Glutamatergic neuron (in vitro differentiated cells): ENCODE data around the gene IGFN1. TPM values are rescaled to one million over a fixed set of nuclear protein-coding genes. Genes with fewer than 3 reads are reported as not detected.

Experiments used
- DNase-seq: peaks from one replicate; pipeline ENCODE4 v3.0.0; 2022
- H3K27ac Mint-ChIP-seq: one replicate; pipeline ENCODE4 v1.8.0; 2020; ENCODE audit warnings: mild to moderate bottlenecking, mixed read lengths, inconsistent platforms; ENCODE audit not compliant: unreplicated experiment
- H3K27me3 Mint-ChIP-seq: one replicate; pipeline ENCODE4 v1.8.0; 2020; ENCODE audit warnings: mild to moderate bottlenecking, moderate library complexity, mixed read lengths, inconsistent platforms; ENCODE audit not compliant: unreplicated experiment
- H3K36me3 Mint-ChIP-seq: one replicate; pipeline ENCODE4 v1.8.0; 2020; ENCODE audit warnings: mild to moderate bottlenecking, mixed read lengths, inconsistent platforms; ENCODE audit not compliant: unreplicated experiment
- H3K4me1 Mint-ChIP-seq: one replicate; pipeline ENCODE4 v1.8.0; 2020; ENCODE audit warnings: mild to moderate bottlenecking, low read depth, mixed read lengths, inconsistent platforms; ENCODE audit not compliant: unreplicated experiment
- H3K4me3 Mint-ChIP-seq: one replicate; pipeline ENCODE4 v1.8.0; 2020; ENCODE audit warnings: mild to moderate bottlenecking, mixed read lengths, inconsistent platforms; ENCODE audit not compliant: unreplicated experiment
- H3K9me3 Mint-ChIP-seq: one replicate; pipeline ENCODE4 v1.8.0; 2020; ENCODE audit warnings: mild to moderate bottlenecking, moderate library complexity, mixed read lengths, inconsistent platforms; ENCODE audit not compliant: unreplicated experiment
- CTCF ChIP-seq: fragments of 200-600 bp; sonication (generic); IDR thresholded peaks from one replicate; pipeline ENCODE4 v1.5.0; 2021; ENCODE audit not compliant: partially characterized antibody, unreplicated experiment
- total RNA-seq: library from RNA; stranded (reverse); fragmentation: NEBNext Ultra II Directional; extraction: Animal tissue kit (Norgen Biotek cat#: 25700); gene quantifications from one replicate; pipeline ENCODE4 v1.2.1, GENCODE V29; 2021; ENCODE audit not compliant: unreplicated experiment

IGFN1 gene
- total RNA-seq, 1 donor from 2014 or later = 1.9 TPM

- Mint-ChIP-seq H3K9me3 (peaks cover 2% of the 10 kb centered on the region), H3K4me3 (no peak overlapping the region), H3K27me3 (no peaks in the 10 kb centered on the region), H3K4me1 (no peaks in the 10 kb centered on the region), H3K36me3 (no peaks in the 10 kb centered on the region), H3K27ac (no peak overlapping the region)
- TF ChIP-seq CTCF = no peak
- no peak for DNase-seq
Measured at GRCh38 chr1:201223852-201224665, 33.4 kb downstream of the IGFN1 start.

- Mint-ChIP-seq H3K9me3 (peaks cover 2% of the 10 kb centered on the region), H3K27ac (no peak overlapping the region), H3K4me1 (no peaks in the 10 kb centered on the region), H3K36me3 (no peaks in the 10 kb centered on the region), H3K27me3 (no peaks in the 10 kb centered on the region), H3K4me3 (no peak overlapping the region)
- DNase-seq = no peak
- no peak for TF ChIP-seq CTCF
Measured at GRCh38 chr1:201224666-201225370, 34.2 kb downstream of the IGFN1 start.

- Mint-ChIP-seq H3K9me3 (peaks cover 3% of the 10 kb centered on the region), H3K4me3 (no peak overlapping the region), H3K27ac (no peak overlapping the region), H3K4me1 (no peaks in the 10 kb centered on the region), H3K36me3 (peaks cover 9% of the 10 kb centered on the region), H3K27me3 (peaks cover 3% of the 10 kb centered on the region)
- TF ChIP-seq CTCF = no peak
- DNase-seq = peak; percentile 5
Measured at GRCh38 chr1:201226178-201226514, 35.5 kb downstream of the IGFN1 start.

GRCh38 chr1:201226859-201227488, 36.4 kb downstream of the IGFN1 start:
- no peak for TF ChIP-seq CTCF
- Mint-ChIP-seq H3K4me1 (no peaks in the 10 kb centered on the region), H3K9me3 (peaks cover 6% of the 10 kb centered on the region), H3K27me3 (peaks cover 3% of the 10 kb centered on the region), H3K27ac (no peak overlapping the region), H3K36me3 (peaks cover 9% of the 10 kb centered on the region), H3K4me3 (no peak overlapping the region)
- peak; percentile 13 for DNase-seq
